Muscle of leg (tissue), 11 donors: Measurements from ENCODE around the gene STEAP3. TPM values are rescaled to one million over a fixed set of nuclear protein-coding genes. Genes with fewer than 3 reads are reported as not detected.
A peak's percentile ranks its signal among the peaks of the same experiment; 100 is the strongest.

Experiments
- DNase-seq: peaks from one replicate; pipeline ENCODE4 v3.0.0; 2013
- H3K27ac ChIP-seq: one replicate; pipeline ENCODE4 v1.5.1; 2013; ENCODE audit warnings: mild to moderate bottlenecking, low read length, control low read depth
- H3K27me3 ChIP-seq: one replicate; pipeline ENCODE4 v1.6.1; 2013; ENCODE audit warnings: low read length; ENCODE audit not compliant: control insufficient read depth, insufficient read depth
- H3K36me3 ChIP-seq: one replicate; pipeline ENCODE4 v1.6.1; 2013; ENCODE audit warnings: low read length; ENCODE audit not compliant: control insufficient read depth, insufficient read depth
- H3K4me1 ChIP-seq: one replicate; pipeline ENCODE4 v1.6.1; 2013; ENCODE audit warnings: low read length; ENCODE audit not compliant: control insufficient read depth, insufficient read depth
- H3K4me3 ChIP-seq: one replicate; pipeline ENCODE4 v1.5.1; 2013; ENCODE audit warnings: low read length, control low read depth
- H3K9me3 ChIP-seq: replicated peaks from 2 replicates; pipeline ENCODE4 v1.6.1; 2013; ENCODE audit warnings: low read depth, low read length; ENCODE audit not compliant: control insufficient read depth
- WGBS: methylation state at CpG from one replicate; pipeline ENCODE4 v1.1.5; 2013; ENCODE audit warnings: missing lambda C conversion rate; ENCODE audit not compliant: insufficient coverage; 5-methylcytosine and 5-hydroxymethylcytosine counted together
- polyA plus RNA-seq, 8 donors: library from polyadenylated mRNA; unstranded; fragments of 120-200 nt; gene quantifications; one replicate each; pipeline versions ENCODE4 v1.2.1 to v1.2.3, GENCODE V29; 2013; ENCODE audit warnings: inconsistent platforms in 1 of 8, low replicate concordance in 1 of 8; ENCODE audit not compliant: insufficient read length in 8 of 8, insufficient read depth in 1 of 8
- total RNA-seq: library from RNA; stranded (reverse); fragments of 120-200 nt; gene quantifications from one replicate; pipeline ENCODE4 v1.2.4, GENCODE V29; 2013

The STEAP3 gene
- total and polyA plus RNA-seq, 9 donors, result 8.0 to 21.0 (median 14.1) TPM

GRCh38 chr2:119278946-119279345, 55.3 kb downstream of the STEAP3 start:
- no peaks in the 10 kb centered on the region for H3K4me1 ChIP-seq
- WGBS, result no CpG with 5 or more reads among the region's 6 CpGs

GRCh38 chr2:119279666-119280065, 56.0 kb downstream of the STEAP3 start:
- DNase-seq, result no peak
- 88% methylated on average over 2 of the region's 6 CpGs for WGBS
- H3K4me3 ChIP-seq, result no peak overlapping the region
- no peak overlapping the region for H3K27ac ChIP-seq
- H3K4me1 ChIP-seq, result no peaks in the 10 kb centered on the region
- H3K27me3 ChIP-seq, result no peaks in the 10 kb centered on the region
- H3K9me3 ChIP-seq, result no peaks in the 10 kb centered on the region
- H3K36me3 ChIP-seq, result no peaks in the 10 kb centered on the region

More at GRCh38 chr2:119278946-119279345, 55.3 kb downstream of the STEAP3 start:
- no peak for DNase-seq
- H3K4me3 ChIP-seq, result no peak overlapping the region
- H3K9me3 ChIP-seq, result no peaks in the 10 kb centered on the region
- H3K36me3 ChIP-seq, result no peaks in the 10 kb centered on the region
- H3K27ac ChIP-seq, result no peak overlapping the region
- no peaks in the 10 kb centered on the region for H3K27me3 ChIP-seq

GRCh38 chr2:119280680-119281079, 57.0 kb downstream of the STEAP3 start:
- Histone ChIP-seq H3K4me3 (no peak overlapping the region), H3K27ac (no peak overlapping the region), H3K4me1 (no peaks in the 10 kb centered on the region), H3K9me3 (no peaks in the 10 kb centered on the region), H3K27me3 (no peaks in the 10 kb centered on the region), H3K36me3 (no peaks in the 10 kb centered on the region)
- WGBS, result 83% methylated on average over 1 of the region's 4 CpGs
- DNase-seq, result no peak

GRCh38 chr2:119282146-119282995, 58.7 kb downstream of the STEAP3 start:
- no peaks in the 10 kb centered on the region for H3K27me3 ChIP-seq
- H3K27ac ChIP-seq, result no peak overlapping the region
- H3K4me1 ChIP-seq, result no peaks in the 10 kb centered on the region
- WGBS, result 78% methylated on average over 9 of the region's 21 CpGs
- H3K36me3 ChIP-seq, result no peaks in the 10 kb centered on the region
- no peak for DNase-seq
- H3K9me3 ChIP-seq, result no peaks in the 10 kb centered on the region
- no peak overlapping the region for H3K4me3 ChIP-seq

GRCh38 chr2:119282996-119283511, 59.4 kb downstream of the STEAP3 start:
- H3K27ac ChIP-seq, result no peak overlapping the region
- H3K4me3 ChIP-seq, result no peak overlapping the region
- H3K9me3 ChIP-seq, result no peaks in the 10 kb centered on the region
- no peaks in the 10 kb centered on the region for H3K36me3 ChIP-seq
- DNase-seq, result no peak
- WGBS, result 93% methylated on average over 4 of the region's 4 CpGs
- no peaks in the 10 kb centered on the region for H3K27me3 ChIP-seq
- no peaks in the 10 kb centered on the region for H3K4me1 ChIP-seq

- DNase-seq, result peak; percentile 43
- H3K36me3 ChIP-seq, result no peaks in the 10 kb centered on the region
- 55% methylated on average over 8 of the region's 10 CpGs for WGBS
- no peaks in the 10 kb centered on the region for H3K27me3 ChIP-seq
- H3K4me3 ChIP-seq, result no peak overlapping the region
- H3K9me3 ChIP-seq, result no peaks in the 10 kb centered on the region
- no peaks in the 10 kb centered on the region for H3K4me1 ChIP-seq
- H3K27ac ChIP-seq, result no peak overlapping the region
Observed at GRCh38 chr2:119283873-119284331, 60.3 kb downstream of the STEAP3 start.

- H3K4me3 ChIP-seq, result no peak overlapping the region
- H3K4me1 ChIP-seq, result no peaks in the 10 kb centered on the region
- H3K27me3 ChIP-seq, result no peaks in the 10 kb centered on the region
- no peak for DNase-seq
- no peaks in the 10 kb centered on the region for H3K36me3 ChIP-seq
- 87% methylated on average over 5 of the region's 8 CpGs for WGBS
- no peak overlapping the region for H3K27ac ChIP-seq
- H3K9me3 ChIP-seq, result no peaks in the 10 kb centered on the region
Observed at GRCh38 chr2:119286661-119287060, 63.0 kb downstream of the STEAP3 start.

GRCh38 chr2:119288576-119288975, 64.9 kb downstream of the STEAP3 start:
- no peak overlapping the region for H3K4me3 ChIP-seq
- no peaks in the 10 kb centered on the region for H3K9me3 ChIP-seq
- WGBS, result 93% methylated on average over 3 of the region's 6 CpGs
- no peaks in the 10 kb centered on the region for H3K4me1 ChIP-seq
- no peak overlapping the region for H3K27ac ChIP-seq
- H3K27me3 ChIP-seq, result no peaks in the 10 kb centered on the region
- H3K36me3 ChIP-seq, result no peaks in the 10 kb centered on the region
- DNase-seq, result no peak

- no peaks in the 10 kb centered on the region for H3K36me3 ChIP-seq
- H3K9me3 ChIP-seq, result no peaks in the 10 kb centered on the region
- no peak overlapping the region for H3K27ac ChIP-seq
- H3K27me3 ChIP-seq, result no peaks in the 10 kb centered on the region
- no peaks in the 10 kb centered on the region for H3K4me1 ChIP-seq
- DNase-seq, result no peak
- WGBS, result 94% methylated on average over 7 of the region's 11 CpGs
- no peak overlapping the region for H3K4me3 ChIP-seq
Observed at GRCh38 chr2:119289093-119289492, 65.5 kb downstream of the STEAP3 start.

GRCh38 chr2:119289642-119290041, 66.0 kb downstream of the STEAP3 start:
- Histone ChIP-seq H3K4me1 (no peaks in the 10 kb centered on the region), H3K27ac (no peak overlapping the region), H3K9me3 (no peaks in the 10 kb centered on the region), H3K36me3 (no peaks in the 10 kb centered on the region), H3K4me3 (no peak overlapping the region), H3K27me3 (no peaks in the 10 kb centered on the region)
- 93% methylated on average over 2 of the region's 6 CpGs for WGBS
- no peak for DNase-seq
